HCT116 (cell line): ENCODE data around the gene ARFIP2. TPM values are rescaled to one million over a fixed set of nuclear protein-coding genes. Genes with fewer than 3 reads are reported as not detected.

Source experiments
- ATAC-seq: fragments of 200-7000 bp; cut with Tn5 transposase; 2 replicates; pipeline ENCODE4 v1.9.1; 2020; ENCODE audit warnings: mild to moderate bottlenecking, moderate library complexity
- BruUV-seq: library from RNA; stranded (reverse); fragments of 400-500 nt; replicated peaks from 2 replicates; lab custom pipeline; 2021; lab: Mats Ljungman, UMichigan
- CTCF ChIA-PET: fragments of 300-600 bp; sonication (Branson Sonifier 250); formaldehyde crosslinking; loops from one replicate; lab custom pipeline; 2021; ENCODE audit warnings: antibody characterized with exemption; lab: Charles Lee
- POLR2A ChIA-PET: fragments of 300-600, 350-600 bp; sonication (Branson Sonifier 250); formaldehyde crosslinking; loops from one replicate; lab custom pipeline; 2021; ENCODE audit warnings: antibody characterized with exemption; lab: Charles Lee
- RAD21 ChIA-PET, 2 experiments: fragments of 300-600 bp; sonication (Branson Sonifier 250); formaldehyde crosslinking; loops; one replicate each; lab custom pipeline; 2023; ENCODE audit warnings: low total read pairs in 2 of 2; ENCODE audit not compliant: uncharacterized antibody in 2 of 2, unreplicated experiment in 2 of 2, low non-redundant PET in 1 of 2; lab: Charles Lee
- DNase-seq: peaks from one replicate; pipeline ENCODE4 v3.0.0-alpha.2; 2010; ENCODE audit warnings: low read depth, low spot score
- H2AFZ ChIP-seq: fragments of 200-600 bp; shearing (Covaris generic), sonication (generic); 2 replicates; pipeline ENCODE4 v1.6.1; 2017; ENCODE audit warnings: low read depth, mixed run types, mixed read lengths, antibody characterized with exemption, low read length; ENCODE audit not compliant: poor library complexity, severe bottlenecking
- H3K27ac ChIP-seq: 2 replicates; pipeline ENCODE4 v1.5.1; 2012; ENCODE audit warnings: low read depth, low read length
- H3K27me3 ChIP-seq: fragments of 200-600 bp; sonication (generic); 2 replicates; pipeline ENCODE4 v1.6.1; 2016; ENCODE audit warnings: mixed run types, low read length, mixed read lengths; ENCODE audit not compliant: insufficient read depth
- H3K36me3 ChIP-seq, 2 experiments: fragments of 200-500 bp in 1 of 2; fragments of 200-600 bp in 1 of 2; sonication (Bioruptor generic) in 1 of 2; sonication (generic) in 1 of 2; 2 replicates each; pipeline versions ENCODE4 v1.5.1 to v1.6.1; 2014 to 2016; ENCODE audit warnings: low read length in 2 of 2, inconsistent platforms in 1 of 2, mixed read lengths in 1 of 2, mixed run types in 1 of 2; ENCODE audit not compliant: insufficient read depth in 2 of 2, control insufficient read depth in 1 of 2
- H3K4me1 ChIP-seq, 2 experiments: fragments of 200-600 bp in 1 of 2; sonication (generic) in 1 of 2; 2 replicates each; pipeline versions ENCODE4 v1.5.1 to v1.6.1; 2012 to 2017; ENCODE audit warnings: low read length in 2 of 2, inconsistent platforms in 1 of 2, mild to moderate bottlenecking in 1 of 2, mixed read lengths in 1 of 2, mixed run types in 1 of 2, moderate library complexity in 1 of 2; ENCODE audit not compliant: insufficient read depth in 2 of 2, control insufficient read depth in 1 of 2
- H3K4me2 ChIP-seq: fragments of 200-600 bp; sonication (generic); 2 replicates; pipeline ENCODE4 v1.6.1; 2017; ENCODE audit warnings: mixed run types, low read length, mixed read lengths
- H3K4me3 ChIP-seq, 2 experiments: fragments of 200-600 bp in 1 of 2; sonication (generic) in 1 of 2; replicated peaks in 1 of 2; 2 replicates each; pipeline ENCODE4 v1.5.1; 2011 to 2016; ENCODE audit warnings: low read length in 2 of 2, control low read depth in 1 of 2, low read depth in 1 of 2, mild to moderate bottlenecking in 1 of 2, mixed read lengths in 1 of 2, mixed run types in 1 of 2
- H3K79me2 ChIP-seq: fragments of 200-600 bp; sonication (generic); 2 replicates; pipeline ENCODE4 v1.6.1; 2017; ENCODE audit warnings: mild to moderate bottlenecking, mixed run types, low read length, moderate library complexity, mixed read lengths; ENCODE audit not compliant: insufficient read depth
- H3K9ac ChIP-seq: fragments of 200-600 bp; sonication (generic); 2 replicates; pipeline ENCODE4 v1.6.1; 2016; ENCODE audit warnings: low read length, mixed read lengths
- H3K9me2 ChIP-seq: fragments of 200-600 bp; sonication (generic), shearing (Covaris generic); 2 replicates; pipeline ENCODE4 v1.6.1; 2017; ENCODE audit warnings: mixed run types, mild to moderate bottlenecking, moderate library complexity; ENCODE audit not compliant: insufficient read depth
- H3K9me3 ChIP-seq, 2 experiments: fragments of 200-500 bp in 1 of 2; fragments of 200-600 bp in 1 of 2; sonication (Bioruptor generic) in 1 of 2; sonication (generic) in 1 of 2; 2 replicates each; pipeline ENCODE4 v1.6.1; 2014 to 2017; ENCODE audit warnings: low read length in 2 of 2, mixed read lengths in 2 of 2, inconsistent platforms in 1 of 2, low read depth in 1 of 2, mild to moderate bottlenecking in 1 of 2, mixed run types in 1 of 2, moderate library complexity in 1 of 2; ENCODE audit not compliant: control insufficient read depth in 1 of 2, insufficient read depth in 1 of 2
- H4K20me1 ChIP-seq: fragments of 200-600 bp; sonication (generic), shearing (Covaris generic); 2 replicates; pipeline ENCODE4 v1.6.1; 2017; ENCODE audit warnings: mixed run types, mild to moderate bottlenecking, moderate library complexity; ENCODE audit not compliant: insufficient read depth
- CBX3 ChIP-seq: IDR thresholded peaks from 2 replicates; pipeline ENCODE4 v1.6.1; 2012; ENCODE audit warnings: low read depth
- EGR1 ChIP-seq: IDR thresholded peaks from 2 replicates; pipeline ENCODE4 v1.6.1; 2012; ENCODE audit warnings: low read depth
- ELF1 ChIP-seq: IDR thresholded peaks from 2 replicates; pipeline ENCODE4 v1.6.1; 2012; ENCODE audit warnings: low read depth, borderline replicate concordance
- EZH2 ChIP-seq: fragments of 200-600 bp; sonication (generic); IDR thresholded peaks from 2 replicates; pipeline ENCODE4 v1.6.1; 2017; ENCODE audit warnings: antibody characterized with exemption, mixed run types
- EZH2phosphoT487 ChIP-seq: fragments of 200-600 bp; IDR thresholded peaks from 2 replicates; pipeline ENCODE4 v1.6.1; 2018; ENCODE audit warnings: antibody characterized with exemption, borderline replicate concordance
- FOSL1 ChIP-seq: IDR thresholded peaks from 2 replicates; pipeline ENCODE4 v1.6.1; 2012; ENCODE audit warnings: low read depth
- JUND ChIP-seq: IDR thresholded peaks from 2 replicates; pipeline ENCODE4 v1.6.1; 2012
- MAX ChIP-seq: IDR thresholded peaks from 2 replicates; pipeline ENCODE4 v1.6.1; 2012
- POLR2A ChIP-seq: IDR thresholded peaks from 2 replicates; pipeline ENCODE4 v1.7.0; 2011; ENCODE audit warnings: borderline replicate concordance; ENCODE audit not compliant: insufficient read depth, insufficient read length; ENCODE audit errors: extremely low read depth
- POLR2AphosphoS5 ChIP-seq: IDR thresholded peaks from 2 replicates; pipeline ENCODE4 v1.6.1; 2011; ENCODE audit warnings: mild to moderate bottlenecking, low read depth, low read length, moderate library complexity
- RAD21 ChIP-seq: IDR thresholded peaks from 2 replicates; pipeline ENCODE4 v1.6.1; 2012; ENCODE audit warnings: low read depth, mild to moderate bottlenecking
- SIN3A ChIP-seq: IDR thresholded peaks from 2 replicates; pipeline ENCODE4 v1.6.1; 2012; ENCODE audit warnings: low read depth
- SP1 ChIP-seq: IDR thresholded peaks from 2 replicates; pipeline ENCODE4 v1.6.1; 2012; ENCODE audit warnings: low read depth
- SRF ChIP-seq: IDR thresholded peaks from 2 replicates; pipeline ENCODE4 v1.6.1; 2012; ENCODE audit warnings: low read depth
- YY1 ChIP-seq: IDR thresholded peaks from 2 replicates; pipeline ENCODE4 v1.6.1; 2011; ENCODE audit warnings: low read length, low read depth, moderate library complexity, mild to moderate bottlenecking; ENCODE audit not compliant: insufficient replicate concordance; ENCODE audit errors: extremely low read depth
- ZFX ChIP-seq: fragments of 450-650 bp; IDR thresholded peaks from 2 replicates; pipeline ENCODE4 v1.6.1; 2017
- ZNF274 ChIP-seq: fragments of 200-500 bp; sonication (Bioruptor generic); IDR thresholded peaks from 2 replicates; pipeline ENCODE4 v1.6.1; 2014; ENCODE audit warnings: mild to moderate bottlenecking, low read depth, low read length, inconsistent platforms
- intact Hi-C: fragments of 100-400 bp; cut with micrococcal nuclease; formaldehyde crosslinking; loops from 2 replicates; pipeline ENCODE4 v1.10.0; 2022
- total RNA-seq: library from RNA; stranded (reverse); gene quantifications from one replicate; pipeline ENCODE4 v1.2.1, GENCODE V29; 2021; ENCODE audit not compliant: unreplicated experiment
- TF ChIP-seq, protein P1 (sequence below): IDR thresholded peaks from 2 replicates; pipeline ENCODE4 v1.6.1; 2011; ENCODE audit warnings: mild to moderate bottlenecking, low read length, moderate library complexity; ENCODE audit not compliant: insufficient replicate concordance; ENCODE audit errors: extremely low read depth
- TF ChIP-seq, protein P2 (sequence below): IDR thresholded peaks from 2 replicates; pipeline ENCODE4 v1.6.1; 2012; ENCODE audit warnings: low read depth
- TF ChIP-seq, protein P3 (sequence below): IDR thresholded peaks from 2 replicates; pipeline ENCODE4 v1.6.1; 2012

Gene ARFIP2
- total RNA-seq, 1 experiment from 2014 or later: 77.9 TPM

- H3K36me3 ChIP-seq: peaks cover 11 to 25% of the 10 kb centered on the region in 2 experiments; a peak in 3 of 4 replicates
- intact Hi-C loops: no loop called here
- H3K79me2 ChIP-seq: no peaks in the 10 kb centered on the region
- H2AFZ ChIP-seq: no peak overlapping the region
- TF ChIP-seq YY1 (no peak), RAD21 (no peak), POLR2AphosphoS5 (no peak), EZH2phosphoT487 (no peak), ZNF274 (no peak), MAX (no peak), SIN3A (no peak), EGR1 (no peak), CBX3 (no peak), ELF1 (no peak), FOSL1 (no peak), EZH2 (no peak), SP1 (no peak), ZFX (no peak), POLR2A (no peak), JUND (no peak), SRF (no peak)
- TF ChIP-seq, protein P1, sequence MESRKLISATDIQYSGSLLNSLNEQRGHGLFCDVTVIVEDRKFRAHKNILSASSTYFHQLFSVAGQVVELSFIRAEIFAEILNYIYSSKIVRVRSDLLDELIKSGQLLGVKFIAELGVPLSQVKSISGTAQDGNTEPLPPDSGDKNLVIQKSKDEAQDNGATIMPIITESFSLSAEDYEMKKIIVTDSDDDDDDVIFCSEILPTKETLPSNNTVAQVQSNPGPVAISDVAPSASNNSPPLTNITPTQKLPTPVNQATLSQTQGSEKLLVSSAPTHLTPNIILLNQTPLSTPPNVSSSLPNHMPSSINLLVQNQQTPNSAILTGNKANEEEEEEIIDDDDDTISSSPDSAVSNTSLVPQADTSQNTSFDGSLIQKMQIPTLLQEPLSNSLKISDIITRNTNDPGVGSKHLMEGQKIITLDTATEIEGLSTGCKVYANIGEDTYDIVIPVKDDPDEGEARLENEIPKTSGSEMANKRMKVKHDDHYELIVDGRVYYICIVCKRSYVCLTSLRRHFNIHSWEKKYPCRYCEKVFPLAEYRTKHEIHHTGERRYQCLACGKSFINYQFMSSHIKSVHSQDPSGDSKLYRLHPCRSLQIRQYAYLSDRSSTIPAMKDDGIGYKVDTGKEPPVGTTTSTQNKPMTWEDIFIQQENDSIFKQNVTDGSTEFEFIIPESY: no peak
- TF ChIP-seq, protein P2, sequence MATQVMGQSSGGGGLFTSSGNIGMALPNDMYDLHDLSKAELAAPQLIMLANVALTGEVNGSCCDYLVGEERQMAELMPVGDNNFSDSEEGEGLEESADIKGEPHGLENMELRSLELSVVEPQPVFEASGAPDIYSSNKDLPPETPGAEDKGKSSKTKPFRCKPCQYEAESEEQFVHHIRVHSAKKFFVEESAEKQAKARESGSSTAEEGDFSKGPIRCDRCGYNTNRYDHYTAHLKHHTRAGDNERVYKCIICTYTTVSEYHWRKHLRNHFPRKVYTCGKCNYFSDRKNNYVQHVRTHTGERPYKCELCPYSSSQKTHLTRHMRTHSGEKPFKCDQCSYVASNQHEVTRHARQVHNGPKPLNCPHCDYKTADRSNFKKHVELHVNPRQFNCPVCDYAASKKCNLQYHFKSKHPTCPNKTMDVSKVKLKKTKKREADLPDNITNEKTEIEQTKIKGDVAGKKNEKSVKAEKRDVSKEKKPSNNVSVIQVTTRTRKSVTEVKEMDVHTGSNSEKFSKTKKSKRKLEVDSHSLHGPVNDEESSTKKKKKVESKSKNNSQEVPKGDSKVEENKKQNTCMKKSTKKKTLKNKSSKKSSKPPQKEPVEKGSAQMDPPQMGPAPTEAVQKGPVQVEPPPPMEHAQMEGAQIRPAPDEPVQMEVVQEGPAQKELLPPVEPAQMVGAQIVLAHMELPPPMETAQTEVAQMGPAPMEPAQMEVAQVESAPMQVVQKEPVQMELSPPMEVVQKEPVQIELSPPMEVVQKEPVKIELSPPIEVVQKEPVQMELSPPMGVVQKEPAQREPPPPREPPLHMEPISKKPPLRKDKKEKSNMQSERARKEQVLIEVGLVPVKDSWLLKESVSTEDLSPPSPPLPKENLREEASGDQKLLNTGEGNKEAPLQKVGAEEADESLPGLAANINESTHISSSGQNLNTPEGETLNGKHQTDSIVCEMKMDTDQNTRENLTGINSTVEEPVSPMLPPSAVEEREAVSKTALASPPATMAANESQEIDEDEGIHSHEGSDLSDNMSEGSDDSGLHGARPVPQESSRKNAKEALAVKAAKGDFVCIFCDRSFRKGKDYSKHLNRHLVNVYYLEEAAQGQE: no peak
- TF ChIP-seq, protein P3, sequence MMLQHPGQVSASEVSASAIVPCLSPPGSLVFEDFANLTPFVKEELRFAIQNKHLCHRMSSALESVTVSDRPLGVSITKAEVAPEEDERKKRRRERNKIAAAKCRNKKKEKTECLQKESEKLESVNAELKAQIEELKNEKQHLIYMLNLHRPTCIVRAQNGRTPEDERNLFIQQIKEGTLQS: no peak
- DNase-seq: no peak
- RAD21 ChIA-PET: no interaction called here
- ATAC-seq: no peak
- no peaks in the 10 kb centered on the region for H3K4me1 ChIP-seq
- no peak overlapping the region for H3K4me2 ChIP-seq
- H3K4me3 ChIP-seq: no peak overlapping the region
- no peaks in the 10 kb centered on the region for H3K27me3 ChIP-seq
- no peak overlapping the region for H3K9ac ChIP-seq
- BruUV-seq: no TSS peak
- no peaks in the 10 kb centered on the region for H3K9me3 ChIP-seq
- no peak overlapping the region for H3K27ac ChIP-seq
- POLR2A ChIA-PET: interaction anchor here (2.1 kb wide), 1 partner anchor 8 kb away, joined by 4 read pairs; the partner anchor contains the start of genes ARFIP2 and TIMM10B
- no peaks in the 10 kb centered on the region for H4K20me1 ChIP-seq
- no peaks in the 10 kb centered on the region for H3K9me2 ChIP-seq
- CTCF ChIA-PET: interaction anchor here (0.8 kb wide), 1 partner anchor 17 kb away, joined by 3 read pairs; no protein-coding TSS in a partner anchor
Measured at GRCh38 chr11:6489306-6489705, 8.2 kb upstream of the ARFIP2 start.
